ENCODE measurements around the gene IFI35.
"Not testable (repeated sequence)": the region's sequence is repeated elsewhere in the genome, so short reads cannot be mapped to it uniquely, and the experiment has no call there.

IFI35 gene

DNA sequence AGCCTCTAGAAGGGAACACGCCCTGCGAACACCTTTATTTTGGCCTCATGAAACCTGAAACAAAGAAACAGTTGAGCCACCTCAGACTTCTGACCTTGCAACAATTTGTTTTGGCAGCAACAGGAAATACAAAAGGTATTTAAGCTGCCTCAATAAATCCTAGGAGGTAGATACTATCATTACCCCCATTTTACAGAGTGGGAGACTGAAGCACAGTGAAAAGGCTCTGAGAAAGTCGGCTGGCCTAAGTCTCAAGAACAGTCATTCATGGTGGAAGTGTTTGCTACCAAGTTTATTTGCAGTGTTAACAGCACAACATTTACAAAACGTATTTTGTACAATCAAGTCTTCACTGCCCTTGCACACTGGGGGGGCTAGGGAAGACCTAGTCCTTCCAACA is 37.4 kb downstream of the IFI35 start:
- no peak overlapping the region for H3K4me3 ChIP-seq
- DNase-seq (ENCODE audit: low spot score) = no peak
- TF ChIP-seq, protein P1, sequence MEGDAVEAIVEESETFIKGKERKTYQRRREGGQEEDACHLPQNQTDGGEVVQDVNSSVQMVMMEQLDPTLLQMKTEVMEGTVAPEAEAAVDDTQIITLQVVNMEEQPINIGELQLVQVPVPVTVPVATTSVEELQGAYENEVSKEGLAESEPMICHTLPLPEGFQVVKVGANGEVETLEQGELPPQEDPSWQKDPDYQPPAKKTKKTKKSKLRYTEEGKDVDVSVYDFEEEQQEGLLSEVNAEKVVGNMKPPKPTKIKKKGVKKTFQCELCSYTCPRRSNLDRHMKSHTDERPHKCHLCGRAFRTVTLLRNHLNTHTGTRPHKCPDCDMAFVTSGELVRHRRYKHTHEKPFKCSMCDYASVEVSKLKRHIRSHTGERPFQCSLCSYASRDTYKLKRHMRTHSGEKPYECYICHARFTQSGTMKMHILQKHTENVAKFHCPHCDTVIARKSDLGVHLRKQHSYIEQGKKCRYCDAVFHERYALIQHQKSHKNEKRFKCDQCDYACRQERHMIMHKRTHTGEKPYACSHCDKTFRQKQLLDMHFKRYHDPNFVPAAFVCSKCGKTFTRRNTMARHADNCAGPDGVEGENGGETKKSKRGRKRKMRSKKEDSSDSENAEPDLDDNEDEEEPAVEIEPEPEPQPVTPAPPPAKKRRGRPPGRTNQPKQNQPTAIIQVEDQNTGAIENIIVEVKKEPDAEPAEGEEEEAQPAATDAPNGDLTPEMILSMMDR (IDR thresholded peaks at IDR 0.05) = no peak
- H3K27ac ChIP-seq = no peak overlapping the region

DNA sequence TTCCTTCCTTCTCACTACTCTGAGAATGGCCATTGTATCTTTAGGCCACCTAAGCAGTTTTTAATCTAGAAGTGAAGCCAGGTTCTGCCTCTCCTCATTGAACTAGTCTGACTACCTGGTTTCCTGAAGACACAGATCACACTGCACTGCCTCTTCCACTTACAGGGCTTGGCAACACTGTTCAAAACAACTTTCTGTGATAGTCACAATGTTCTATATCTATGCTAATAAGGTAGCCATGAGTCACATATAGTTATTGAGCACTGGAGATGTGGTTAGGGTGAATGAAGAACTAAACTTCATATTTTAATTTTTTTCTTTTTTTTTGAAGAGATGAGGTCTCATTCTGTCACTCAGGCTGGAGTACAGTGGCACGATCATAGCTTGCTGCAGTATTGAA is 45.4 kb downstream of the IFI35 start:
- DNase-seq (ENCODE audit: low spot score) = no peak
- TF ChIP-seq, protein P1 (IDR thresholded peaks at IDR 0.05) = no peak
- no peak overlapping the region for H3K4me3 ChIP-seq
- no peak overlapping the region for H3K27ac ChIP-seq

DNA sequence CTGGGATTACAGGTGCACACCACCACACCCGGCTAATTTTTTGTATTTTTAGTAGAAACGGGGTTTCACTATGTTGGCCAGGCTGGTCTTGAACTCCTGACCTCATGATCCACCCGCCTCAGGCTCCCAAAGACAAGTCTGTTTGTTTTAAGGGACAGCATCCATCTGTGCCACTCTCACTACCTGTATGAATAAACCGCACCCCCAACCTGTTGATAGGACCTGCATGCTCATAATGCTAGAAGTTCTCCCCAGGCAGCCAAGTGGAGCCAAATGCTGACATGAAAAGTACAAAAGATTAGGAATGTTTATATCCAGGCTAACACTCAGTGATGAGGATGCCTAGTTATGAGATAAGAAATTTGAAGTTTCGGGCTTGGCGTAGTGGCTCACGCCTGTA is 46.4 kb downstream of the IFI35 start:
- not testable (repeated sequence) for DNase-seq (ENCODE audit: low spot score); H3K27ac ChIP-seq

DNA sequence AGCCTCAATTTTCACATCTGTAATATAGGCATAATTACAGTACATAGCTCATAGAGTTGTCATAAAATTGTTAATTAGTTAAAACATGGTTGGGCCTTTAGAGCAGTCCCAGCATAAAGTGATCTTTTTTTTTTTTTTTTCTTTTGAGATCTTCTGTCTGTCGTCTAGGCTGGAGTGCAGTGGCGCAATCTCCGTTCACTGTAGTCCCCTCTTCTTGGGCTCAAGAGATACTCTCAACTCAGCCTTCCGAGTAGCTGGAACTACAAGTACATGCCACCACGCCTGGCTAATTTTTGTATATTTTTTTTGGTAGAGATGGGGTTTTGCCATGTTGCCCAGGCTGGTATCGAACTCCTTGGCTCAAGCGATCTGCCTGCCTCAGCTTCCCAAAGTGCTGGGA is 49.5 kb downstream of the IFI35 start:
- TF ChIP-seq, protein P1 (IDR thresholded peaks at IDR 0.05) = no peak
- Histone ChIP-seq H3K27ac (no peak overlapping the region), H3K4me3 (no peak overlapping the region)
- no peak for DNase-seq (ENCODE audit: low spot score)

More for the DNA sequence above, 46.4 kb downstream of the IFI35 start:
- H3K4me3 ChIP-seq = not testable (repeated sequence)

DNA sequence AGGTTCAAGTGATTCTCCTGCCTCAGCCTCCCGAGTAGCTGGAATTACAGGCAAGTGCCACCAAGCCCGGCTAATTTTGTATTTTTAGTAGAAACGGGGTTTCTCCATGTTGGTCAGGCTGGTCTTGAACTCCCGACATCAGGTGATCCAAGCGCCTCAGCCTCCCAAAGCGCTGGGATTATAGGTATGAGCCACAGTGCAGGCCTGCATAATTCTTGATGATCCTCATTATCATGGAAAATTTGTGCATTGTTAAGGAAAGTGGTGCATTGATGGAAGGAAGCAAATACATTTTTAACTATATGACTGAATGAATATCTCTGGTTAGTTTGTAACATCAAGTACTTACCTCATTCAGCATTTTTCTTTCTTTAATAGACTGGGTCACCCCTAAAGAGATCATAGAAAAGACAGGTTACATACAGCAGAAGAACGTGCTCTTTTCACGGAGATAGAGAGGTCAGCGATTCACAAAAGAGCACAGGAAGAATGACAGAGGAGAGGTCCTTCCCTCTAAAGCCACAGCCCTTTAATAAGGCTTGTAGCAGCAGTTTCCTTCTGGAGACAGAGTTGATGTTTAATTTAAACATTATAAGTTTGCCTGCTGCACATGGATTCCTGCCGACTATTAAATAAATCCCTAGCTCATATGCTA is 56.5 kb downstream of the IFI35 start:
- TF ChIP-seq, protein P1 (IDR thresholded peaks at IDR 0.05) = no peak
- no peak overlapping the region for H3K4me3 ChIP-seq
- DNase-seq (ENCODE audit: low spot score) = no peak
- no peak overlapping the region for H3K27ac ChIP-seq

All from coronary artery (tissue), 2 donors.